OCI-LY1 (cell line): ENCODE results near the gene IGIP.

ENCODE experiments used
- H2AFZ ChIP-seq: fragments of 200-600 bp; sonication (generic), shearing (Covaris generic); 2 replicates; pipeline ENCODE4 v1.6.0; 2014; ENCODE audit warnings: antibody characterized with exemption, mild to moderate bottlenecking, low read length
- H3F3A ChIP-seq: fragments of 200-600 bp; sonication (generic), shearing (Covaris generic); 2 replicates; pipeline ENCODE4 v1.6.0; 2014; ENCODE audit warnings: mild to moderate bottlenecking, antibody characterized with exemption, low read length, moderate library complexity; ENCODE audit not compliant: insufficient read depth
- H3K27ac ChIP-seq: fragments of 200-600 bp; sonication (generic); 2 replicates; pipeline ENCODE4 v1.5.1; 2014; ENCODE audit warnings: low read length, mixed run types, mild to moderate bottlenecking, low read depth; ENCODE audit not compliant: poor library complexity, severe bottlenecking
- H3K27me3 ChIP-seq: fragments of 200-600 bp; sonication (generic); 2 replicates; pipeline ENCODE4 v1.6.0; 2014; ENCODE audit warnings: antibody characterized with exemption, mild to moderate bottlenecking, low read length, moderate library complexity; ENCODE audit not compliant: insufficient read depth
- H3K36me3 ChIP-seq: fragments of 200-600 bp; sonication (generic); 2 replicates; pipeline ENCODE4 v1.6.1; 2014; ENCODE audit warnings: mild to moderate bottlenecking, antibody characterized with exemption, low read length, moderate library complexity, mixed read lengths; ENCODE audit not compliant: insufficient read depth
- H3K4me1 ChIP-seq: fragments of 200-600 bp; sonication (generic); 2 replicates; pipeline ENCODE4 v1.5.1; 2014; ENCODE audit warnings: mild to moderate bottlenecking, low read length, moderate library complexity; ENCODE audit not compliant: insufficient read depth, severe bottlenecking
- H3K4me2 ChIP-seq: fragments of 200-600 bp; sonication (generic), shearing (Covaris generic); 2 replicates; pipeline ENCODE4 v1.6.1; 2014; ENCODE audit warnings: low read length
- H3K4me3 ChIP-seq: fragments of 200-600 bp; sonication (generic); 2 replicates; pipeline ENCODE4 v1.5.1; 2014; ENCODE audit warnings: low read length, low read depth, mild to moderate bottlenecking, mixed read lengths; ENCODE audit not compliant: poor library complexity, severe bottlenecking
- H3K79me2 ChIP-seq: fragments of 200-600 bp; shearing (Covaris generic); 2 replicates; pipeline ENCODE4 v1.6.1; 2016; ENCODE audit warnings: mixed run types, low read length, mixed read lengths; ENCODE audit not compliant: insufficient read depth
- H3K9ac ChIP-seq: fragments of 200-600 bp; sonication (generic), shearing (Covaris generic); 2 replicates; pipeline ENCODE4 v1.6.1; 2014; ENCODE audit warnings: mild to moderate bottlenecking, low read length, mixed read lengths
- H3K9me2 ChIP-seq: fragments of 200-600 bp; sonication (generic), shearing (Covaris generic); 2 replicates; pipeline ENCODE4 v1.6.1; 2014; ENCODE audit warnings: low read depth, mild to moderate bottlenecking, low read length, mixed read lengths
- H3K9me3 ChIP-seq: fragments of 200-600 bp; shearing (Covaris generic); 2 replicates; pipeline ENCODE4 v1.6.1; 2014; ENCODE audit warnings: low read length, mixed read lengths
- H4K20me1 ChIP-seq: fragments of 200-600 bp; sonication (generic), shearing (Covaris generic); 2 replicates; pipeline ENCODE4 v1.6.0; 2016; ENCODE audit warnings: mild to moderate bottlenecking, low read length; ENCODE audit not compliant: insufficient read depth
- CTCF ChIP-seq: fragments of 200-600 bp; sonication (generic), shearing (Covaris generic); IDR thresholded peaks from 2 replicates; pipeline ENCODE4 v1.5.1; 2017; ENCODE audit warnings: mild to moderate bottlenecking, antibody characterized with exemption, low read length, moderate library complexity, mixed read lengths
- EZH2 ChIP-seq: fragments of 200-600 bp; sonication (generic), shearing (Covaris generic); IDR thresholded peaks from 2 replicates; pipeline ENCODE4 v1.8.0; 2017; ENCODE audit warnings: borderline replicate concordance, mixed run types, mild to moderate bottlenecking, antibody characterized with exemption, low read length, moderate library complexity, mixed read lengths

The IGIP gene

GRCh38 chr5:140172483-140172882 is 46.7 kb downstream of the IGIP start:
- no peak for TF ChIP-seq EZH2
- no peak for TF ChIP-seq CTCF
- Histone ChIP-seq H3K4me2 (no peak overlapping the region), H2AFZ (no peak overlapping the region), H3K36me3 (no peaks in the 10 kb centered on the region), H3K9me2 (no peaks in the 10 kb centered on the region), H3K27ac (no peak overlapping the region), H3K9ac (no peak overlapping the region), H3K79me2 (no peaks in the 10 kb centered on the region), H3K27me3 (no peaks in the 10 kb centered on the region), H3K9me3 (no peaks in the 10 kb centered on the region), H3K4me1 (peaks cover 18% of the 10 kb centered on the region), H3F3A (no peaks in the 10 kb centered on the region; the same call in 1 of the 2 replicates), H3K4me3 (no peak overlapping the region), H4K20me1 (no peaks in the 10 kb centered on the region)

- no peak overlapping the region for H2AFZ ChIP-seq
- no peak for TF ChIP-seq EZH2
- no peak for TF ChIP-seq CTCF
- no peaks in the 10 kb centered on the region for H3K27me3 ChIP-seq
- no peaks in the 10 kb centered on the region for H3K36me3 ChIP-seq
- H3K4me2 ChIP-seq, result peak overlapping the region; percentile 67; the same call in 1 of the 2 replicates
- peaks cover 26% of the 10 kb centered on the region for H3K4me1 ChIP-seq
- H3K79me2 ChIP-seq, result no peaks in the 10 kb centered on the region
- no peaks in the 10 kb centered on the region for H3K9me3 ChIP-seq
- no peak overlapping the region for H3K4me3 ChIP-seq
- H3F3A ChIP-seq, result no peaks in the 10 kb centered on the region; the same call in 1 of the 2 replicates
- H4K20me1 ChIP-seq, result no peaks in the 10 kb centered on the region
- H3K9ac ChIP-seq, result no peak overlapping the region
- H3K9me2 ChIP-seq, result no peaks in the 10 kb centered on the region
- no peak overlapping the region for H3K27ac ChIP-seq
Measured at GRCh38 chr5:140174014-140174413, 48.3 kb downstream of the IGIP start.

GRCh38 chr5:140174465-140175366 is 49.0 kb downstream of the IGIP start, which contains the start of gene CYSTM1:
CYSTM1 (plus strand) TSS chr5:140175188; CDS start chr5:140194466, 19,278 bp downstream.
- no peaks in the 10 kb centered on the region for H3K9me3 ChIP-seq
- peak within 1 kb of the TSS; percentile 67 for H3K4me2 ChIP-seq
- no peaks in the 10 kb centered on the region for H3K9me2 ChIP-seq
- H3K36me3 ChIP-seq, result no peaks in the 10 kb centered on the region
- peaks cover 26% of the 10 kb centered on the region for H3K4me1 ChIP-seq
- no peak within 1 kb of the TSS for H3K27ac ChIP-seq
- peak within 1 kb of the TSS; percentile 72 for H3K9ac ChIP-seq
- TF ChIP-seq EZH2 (no peak), CTCF (no peak; the same call in 1 of the 2 replicates)
- no peak within 1 kb of the TSS for H2AFZ ChIP-seq
- no peaks in the 10 kb centered on the region; the same call in 1 of the 2 replicates for H3F3A ChIP-seq
- H4K20me1 ChIP-seq, result no peaks in the 10 kb centered on the region
- H3K4me3 ChIP-seq, result peak within 1 kb of the TSS; percentile 80
- no peaks in the 10 kb centered on the region for H3K27me3 ChIP-seq
- H3K79me2 ChIP-seq, result no peaks in the 10 kb centered on the region
